ENCODE data around the gene DNPEP.

DNPEP gene

GRCh38 chr2:219387306-219388120 is at the start of gene DNPEP:
TSS of gene DNPEP (minus strand) at chr2:219387912. CDS start at chr2:219387794, 118 bp downstream.
- DNase-seq: peak; percentile 86

- no peak for DNase-seq
Observed at GRCh38 chr2:219437141-219437540, 49.4 kb upstream of the DNPEP start.

- DNase-seq: no peak
Observed at GRCh38 chr2:219436491-219436890, 48.8 kb upstream of the DNPEP start.

- DNase-seq: no peak
Observed at GRCh38 chr2:219435701-219436100, 48.0 kb upstream of the DNPEP start.

GRCh38 chr2:219434718-219435525 is 47.2 kb upstream of the DNPEP start, which contains the start of gene SPEG:
TSS of gene SPEG (plus strand) at chr2:219434843. CDS start at chr2:219434978, 135 bp downstream.
- DNase-seq: no peak

- DNase-seq: no peak
Observed at GRCh38 chr2:219434468-219434717, 46.7 kb upstream of the DNPEP start.

- DNase-seq: no peak
Observed at GRCh38 chr2:219433666-219434467, 46.2 kb upstream of the DNPEP start.

- DNase-seq: no peak
Observed at GRCh38 chr2:219430633-219431615, 43.2 kb upstream of the DNPEP start.

GRCh38 chr2:219429958-219430606 is 42.4 kb upstream of the DNPEP start:
- no peak for DNase-seq

- no peak for DNase-seq
Observed at GRCh38 chr2:219428469-219428868, 40.8 kb upstream of the DNPEP start.

GRCh38 chr2:219426534-219427136 is 38.9 kb upstream of the DNPEP start:
- no peak for DNase-seq

- no peak for DNase-seq
Observed at GRCh38 chr2:219426068-219426443, 38.3 kb upstream of the DNPEP start.

- DNase-seq: no peak
Observed at GRCh38 chr2:219425238-219426067, 37.7 kb upstream of the DNPEP start.

- DNase-seq: no peak
Observed at GRCh38 chr2:219423652-219424377, 36.1 kb upstream of the DNPEP start.

- no peak for DNase-seq
Observed at GRCh38 chr2:219422952-219423534, 35.3 kb upstream of the DNPEP start.

- no peak for DNase-seq
Observed at GRCh38 chr2:219421323-219421722, 33.6 kb upstream of the DNPEP start.

GRCh38 chr2:219420687-219421086 is 33.0 kb upstream of the DNPEP start:
- DNase-seq: no peak

GRCh38 chr2:219419331-219420197 is 31.9 kb upstream of the DNPEP start:
- no peak for DNase-seq
